ENCODE data around the gene MYRF.

Gene MYRF

DNA sequence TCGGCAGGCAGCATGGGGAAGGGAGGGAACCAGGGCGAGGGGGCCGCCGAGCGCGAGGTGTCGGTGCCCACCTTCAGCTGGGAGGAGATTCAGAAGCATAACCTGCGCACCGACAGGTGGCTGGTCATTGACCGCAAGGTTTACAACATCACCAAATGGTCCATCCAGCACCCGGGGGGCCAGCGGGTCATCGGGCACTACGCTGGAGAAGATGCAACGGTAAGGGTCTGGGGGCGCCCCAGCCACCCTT, 75.9 kb downstream of the MYRF start:
- no peak for DNase-seq

DNA sequence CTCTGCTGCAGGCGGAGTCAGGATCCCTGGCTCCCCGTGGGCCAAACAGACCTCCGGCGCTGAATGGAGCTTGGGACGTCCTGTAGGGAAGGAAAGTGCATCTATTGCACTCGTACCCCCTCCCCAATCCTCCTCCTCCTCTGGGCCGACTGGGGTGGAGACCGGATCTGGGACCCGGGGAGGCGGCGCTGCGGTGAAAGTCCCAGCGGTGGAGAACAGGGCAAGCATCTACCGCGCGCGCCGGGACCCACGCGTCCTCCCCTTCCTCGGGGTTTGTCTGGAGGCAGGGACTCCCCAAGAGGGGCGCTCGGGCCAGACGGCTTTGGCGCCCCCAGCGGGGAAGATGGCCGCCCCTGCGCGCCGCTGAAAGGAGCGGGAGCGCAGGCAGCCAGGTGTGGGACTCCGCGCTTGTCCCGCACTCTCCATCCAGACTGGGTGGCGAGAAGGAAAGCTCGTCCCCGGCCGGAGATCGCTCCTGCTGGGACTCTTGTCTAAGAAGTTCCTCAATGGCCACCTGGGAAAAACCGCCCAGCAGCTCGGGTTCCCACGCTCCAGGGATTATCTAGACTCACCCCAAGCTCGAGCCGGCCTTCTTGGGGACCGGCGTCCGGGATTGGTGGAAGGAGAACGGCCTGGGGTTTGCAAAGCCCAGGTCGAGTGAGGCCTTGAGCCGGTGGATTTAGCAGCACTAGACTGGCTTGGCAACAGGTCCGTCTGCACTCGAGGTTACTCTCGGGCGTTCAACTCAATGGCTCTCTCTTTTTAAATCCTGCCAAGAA, 76.4 kb downstream of the MYRF start:
- DNase-seq, result peak in 1 of 2 experiments; percentile 23

DNA sequence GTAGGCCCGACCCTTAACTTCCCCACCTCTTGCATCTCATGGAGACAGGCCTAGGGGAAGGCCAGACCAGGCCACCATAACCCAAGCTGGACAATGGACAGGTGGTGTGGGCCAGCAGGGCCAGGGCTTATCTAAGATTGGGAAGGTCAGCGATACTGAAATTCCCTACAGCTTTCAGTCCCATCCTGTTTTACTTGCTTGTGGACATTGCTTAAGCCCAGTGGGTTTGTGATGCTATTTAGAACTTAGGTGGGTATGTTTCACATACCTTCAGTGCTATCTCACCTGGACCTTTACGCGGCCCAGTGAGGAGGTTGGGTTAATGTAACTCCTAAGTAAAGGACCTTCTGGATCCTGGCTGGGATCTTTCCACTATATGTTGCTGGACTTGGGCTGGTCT, 77.4 kb downstream of the MYRF start:
- DNase-seq, result no peak

GRCh38 chr11:61830237-61831105, 78.0 kb downstream of the MYRF start:
- no peak for DNase-seq

GRCh38 chr11:61832207-61832606, 79.8 kb downstream of the MYRF start:
- no peak for DNase-seq

GRCh38 chr11:61832754-61833153, 80.3 kb downstream of the MYRF start:
- no peak for DNase-seq

DNA sequence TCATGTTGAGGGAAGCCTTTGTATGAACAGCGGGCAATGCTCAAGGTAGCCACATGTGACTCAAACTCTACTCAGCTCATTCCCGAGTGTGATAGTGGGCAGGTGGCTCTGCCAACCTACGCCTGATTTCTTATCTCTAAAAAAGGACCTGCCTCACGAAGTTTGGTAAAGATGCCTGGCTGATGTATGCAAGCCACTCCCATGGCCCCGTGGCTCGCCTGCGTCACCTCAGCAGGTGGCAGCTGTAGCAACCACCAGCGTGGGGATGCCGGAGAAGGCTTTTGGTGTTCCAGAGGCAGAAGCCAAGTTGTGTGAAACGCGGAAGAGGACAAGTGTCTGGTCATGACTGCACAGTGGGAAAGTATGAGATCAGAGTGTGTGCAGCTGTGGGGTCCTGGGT, 81.0 kb downstream of the MYRF start:
- DNase-seq, result no peak

- DNase-seq, result no peak
Observed at GRCh38 chr11:61833926-61834277, 81.5 kb downstream of the MYRF start.

- DNase-seq, result peak; percentile 9 to 28
Observed at GRCh38 chr11:61834278-61835048, 82.0 kb downstream of the MYRF start.

DNA sequence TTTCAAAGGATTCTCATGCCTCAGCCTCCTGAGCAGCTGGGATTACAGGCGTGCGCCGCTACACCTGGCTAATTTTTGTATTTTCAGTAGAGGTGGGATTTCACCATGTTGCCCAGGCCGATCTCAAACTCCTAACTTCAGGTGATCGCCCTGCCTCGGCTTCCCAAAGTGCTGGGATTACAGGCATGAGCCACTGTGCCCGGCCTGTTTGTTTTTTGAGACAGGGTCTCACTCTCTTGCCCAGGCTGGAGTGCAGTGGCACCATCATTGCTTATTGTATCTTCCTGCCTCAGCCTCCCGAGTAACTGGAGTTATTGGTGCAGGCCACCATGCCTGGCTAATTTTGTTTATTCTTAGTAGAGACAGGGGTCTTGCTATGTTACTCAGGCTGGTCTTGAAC, 83.8 kb downstream of the MYRF start:
- DNase-seq, result no peak

DNA sequence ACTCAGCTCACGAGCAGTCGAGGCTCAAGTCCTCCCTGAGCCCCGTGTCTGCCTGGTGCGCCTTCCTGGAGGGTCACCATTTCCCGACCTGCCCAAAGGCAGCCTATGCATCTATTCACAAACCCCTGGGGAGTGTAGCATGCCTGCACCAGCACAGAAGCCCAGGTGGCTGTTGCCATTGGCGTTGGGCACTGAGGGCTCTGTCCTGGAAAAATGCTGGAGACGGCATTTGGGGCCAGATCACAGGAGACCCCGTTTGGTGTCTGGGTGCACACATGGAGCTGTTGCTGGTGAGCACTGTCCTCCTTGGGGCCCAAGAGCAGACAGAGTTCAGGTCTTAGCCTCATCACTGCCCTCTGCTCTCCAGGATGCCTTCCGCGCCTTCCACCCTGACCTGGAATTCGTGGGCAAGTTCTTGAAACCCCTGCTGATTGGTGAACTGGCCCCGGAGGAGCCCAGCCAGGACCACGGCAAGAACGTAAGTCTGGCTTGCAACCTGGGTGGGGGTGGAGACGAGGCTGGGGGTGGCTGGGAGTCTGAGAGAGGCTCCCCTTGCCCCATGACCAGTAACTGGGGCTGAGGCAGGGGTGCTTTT, 85.1 kb downstream of the MYRF start:
- no peak for DNase-seq
